Measurements from ENCODE around the gene APBA2. TPM values are rescaled to one million over a fixed set of nuclear protein-coding genes. Genes with fewer than 3 reads are reported as not detected.

The APBA2 gene
- total and polyA plus RNA-seq, 2 of the 4 experiments (the other 2 are of a cell fraction), result 21.7 to 33.0 TPM

- ChIA-PET POLR2A (ENCODE audit: unreplicated experiment) (no interaction called here), CTCF (interaction anchor here (0.7 to 1.9 kb wide), 2 partner anchors 13 to 16 kb away, joined by 3 to 7 read pairs; no protein-coding TSS in a partner anchor)
- no peaks in the 10 kb centered on the region for H3K9me3 ChIP-seq (ENCODE audit: control insufficient read depth, insufficient read depth, low read length)
- H4K8ac ChIP-seq (ENCODE audit: low read depth in 2 of 2, low read length in 2 of 2), result no peak overlapping the region
- no peak overlapping the region for H3K4me3 ChIP-seq (ENCODE audit: insufficient read depth, low read depth, low read length)
- H4K91ac ChIP-seq (ENCODE audit: insufficient read depth, low read depth, low read length), result no peak overlapping the region
- 0 out of 4 replicates have a peak, but pooled peaks cover 0 to 2% of the 10 kb centered on the region in 2 experiments for H3K79me1 ChIP-seq (ENCODE audit: low read depth in 1 of 2, low read length in 2 of 2)
- H3K9me1 ChIP-seq (ENCODE audit: insufficient read depth, low read length), result peaks cover 8% of the 10 kb centered on the region; the same call in 1 of the 2 replicates
- H4K5ac ChIP-seq (ENCODE audit: low read depth, low read length), result no peak overlapping the region
- 100% methylated on average over 1 of the region's 5 CpGs; no CpG with 5 or more reads in 1 of the 2 experiments for WGBS, 2 experiments (ENCODE audit: extremely low coverage in 2 of 2, insufficient read length in 1 of 2)
- H3K56ac ChIP-seq (ENCODE audit: extremely low read depth, insufficient read depth, low read length), result no peak overlapping the region
- no peak for TF ChIP-seq CHD1 (IDR thresholded peaks at IDR 0.05; ENCODE audit: low read depth, low read length)
- no peak for TF ChIP-seq RCOR1 (IDR thresholded peaks at IDR 0.05; ENCODE audit: insufficient replicate concordance, low read length)
- TF ChIP-seq MXI1 (IDR thresholded peaks at IDR 0.05; ENCODE audit: borderline replicate concordance, low read depth, low read length), result no peak
- no peak for TF ChIP-seq RFX5 (IDR thresholded peaks at IDR 0.05; ENCODE audit: low read depth, low read length)
- intact Hi-C loops (cut with micrococcal nuclease), result loop anchor here (10.0 kb wide), 2 partner anchors 74 to 104 kb away; no protein-coding TSS in a partner anchor
- peaks cover 4% of the 10 kb centered on the region; the same call in 1 of the 2 replicates for H4K20me1 ChIP-seq (ENCODE audit: insufficient read depth, low read length)
- H3K27ac ChIP-seq (ENCODE audit: insufficient read depth, low read length), result no peak overlapping the region
- in situ Hi-C loops (cut with MboI; ENCODE audit: low sequenced_read_pairs), result no loop called here
- no peaks in the 10 kb centered on the region for H3K36me3 ChIP-seq (ENCODE audit: control insufficient read depth, insufficient read depth, low read length)
- H3K9ac ChIP-seq (ENCODE audit: low read depth, low read length), result no peak overlapping the region
- H2BK5ac ChIP-seq (ENCODE audit: low read depth, low read length, poor library complexity, severe bottlenecking), result no peak overlapping the region
- H3K27me3 ChIP-seq (ENCODE audit: control insufficient read depth, insufficient read depth, low read length), result no peaks in the 10 kb centered on the region
- H3K14ac ChIP-seq (replicated peaks; ENCODE audit: low read depth, low read length), result no peak overlapping the region
- BruUV-seq (replicated peaks), result no TSS peak
- no peak for ATAC-seq (ENCODE audit: low read depth)
- no peak overlapping the region for H2AK5ac ChIP-seq (ENCODE audit: low read depth, low read length)
- H2AFZ ChIP-seq (replicated peaks; ENCODE audit: low read length, poor library complexity), result no peak overlapping the region
- H2BK120ac ChIP-seq (ENCODE audit: low read depth, low read length), result no peak overlapping the region
- H3K18ac ChIP-seq (ENCODE audit: low read depth, low read length), result no peak overlapping the region
- no peak overlapping the region for H3K4me2 ChIP-seq (ENCODE audit: low read depth, low read length)
- H2AK9ac ChIP-seq (replicated peaks; ENCODE audit: low read depth, low read length, poor library complexity), result no peak overlapping the region
- no peak overlapping the region for H3K23ac ChIP-seq (ENCODE audit: low read depth, low read length)
- H3K4me1 ChIP-seq (ENCODE audit: control insufficient read depth, insufficient read depth, low read length), result no peaks in the 10 kb centered on the region
- dilution Hi-C loops (cut with HindIII; ENCODE audit: low sequenced_read_pairs, unreplicated experiment), result no loop called here
- H2BK15ac ChIP-seq (ENCODE audit: low read depth, low read length), result no peak overlapping the region
- H3K4ac ChIP-seq (ENCODE audit: low read depth, low read length), result no peak overlapping the region
- no peak overlapping the region for H2BK20ac ChIP-seq (ENCODE audit: low read depth, low read length)
- DNase-seq, result no peak
Measured at GRCh38 chr15:29088666-29089065, 202.9 kb downstream of the APBA2 start.
